ENCODE data around the gene PGBD5. TPM values are rescaled to one million over a fixed set of nuclear protein-coding genes. Genes with fewer than 3 reads are reported as not detected.

PGBD5 gene
- total and polyA plus RNA-seq, 9 of the 15 experiments (the other 6 are each of a cell fraction or from before 2014, with no cell fraction given): under 0.01 to 0.40 (median 0.10) TPM; not detected in 3

DNA sequence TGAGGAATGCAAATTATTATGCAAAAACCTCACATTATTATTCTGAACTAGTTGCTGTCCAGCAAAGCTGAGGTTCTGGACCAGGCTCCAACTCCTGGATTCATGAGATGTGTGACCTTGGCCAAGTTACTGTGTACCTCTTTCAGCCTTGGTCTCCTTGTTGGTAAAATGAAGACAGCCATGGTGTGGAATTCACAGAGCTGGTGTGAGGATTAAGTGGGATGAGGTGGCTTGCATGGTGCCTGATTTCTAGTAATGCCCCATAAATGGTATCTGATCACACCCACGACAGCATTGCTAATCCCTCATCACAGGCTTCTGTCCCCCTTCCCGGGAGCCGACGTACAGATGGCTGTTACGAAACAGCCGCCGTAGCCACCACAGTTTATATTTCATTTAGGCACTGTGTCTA, 59.6 kb downstream of the PGBD5 start:
- no TSS peak for BruUV-seq (replicated peaks)
- H3K4me3 ChIP-seq: no peak overlapping the region
- H2AFZ ChIP-seq (ENCODE audit: low read depth, low read length): no peak overlapping the region
- H4K20me1 ChIP-seq (replicated peaks; ENCODE audit: control insufficient read depth, insufficient read depth, low read length): no peaks in the 10 kb centered on the region
- H3K27ac ChIP-seq (ENCODE audit: extremely low read depth, low read depth, low read length): no peak overlapping the region
- H3K9me3 ChIP-seq (replicated peaks; ENCODE audit: control insufficient read depth, insufficient read depth, low read depth, low read length): no peaks in the 10 kb centered on the region; the same call in 1 of the 2 replicates
- no peak overlapping the region for H3K9ac ChIP-seq (ENCODE audit: insufficient read depth in 1 of 2, low read depth in 2 of 2, low read length in 2 of 2)
- ChIA-PET POLR2A (no interaction called here), CTCF (ENCODE audit: low intra/inter-chr PET ratio) (no interaction called here)
- H3K27me3 ChIP-seq (ENCODE audit: control insufficient read depth in 2 of 2, insufficient read depth in 2 of 2, low read length in 2 of 2): peaks cover 31 to 75% of the 10 kb centered on the region in 2 experiments
- no peaks in the 10 kb centered on the region for H3K36me3 ChIP-seq (ENCODE audit: control insufficient read depth, insufficient read depth, low read length)
- H3K9me1 ChIP-seq (ENCODE audit: control insufficient read depth, insufficient read depth, low read length): no peaks in the 10 kb centered on the region
- ATAC-seq (no peak), FAIRE-seq (no peak), DNase-seq (ENCODE audit: extremely low read depth in 1 of 4, low spot score in 3 of 4) (no peak)
- no peak overlapping the region for H3K4me2 ChIP-seq (ENCODE audit: insufficient read depth, low read length)
- intact Hi-C loops (cut with micrococcal nuclease): no loop called here
- H3K4me1 ChIP-seq (replicated peaks in 1 of 2; ENCODE audit: control insufficient read depth in 2 of 2, insufficient read depth in 2 of 2, low read length in 2 of 2): no peaks in the 10 kb centered on the region
- no peak for TF ChIP-seq GTF2F1 (IDR thresholded peaks at IDR 0.05; ENCODE audit: low read depth, low read length)
- TF ChIP-seq, protein P1, sequence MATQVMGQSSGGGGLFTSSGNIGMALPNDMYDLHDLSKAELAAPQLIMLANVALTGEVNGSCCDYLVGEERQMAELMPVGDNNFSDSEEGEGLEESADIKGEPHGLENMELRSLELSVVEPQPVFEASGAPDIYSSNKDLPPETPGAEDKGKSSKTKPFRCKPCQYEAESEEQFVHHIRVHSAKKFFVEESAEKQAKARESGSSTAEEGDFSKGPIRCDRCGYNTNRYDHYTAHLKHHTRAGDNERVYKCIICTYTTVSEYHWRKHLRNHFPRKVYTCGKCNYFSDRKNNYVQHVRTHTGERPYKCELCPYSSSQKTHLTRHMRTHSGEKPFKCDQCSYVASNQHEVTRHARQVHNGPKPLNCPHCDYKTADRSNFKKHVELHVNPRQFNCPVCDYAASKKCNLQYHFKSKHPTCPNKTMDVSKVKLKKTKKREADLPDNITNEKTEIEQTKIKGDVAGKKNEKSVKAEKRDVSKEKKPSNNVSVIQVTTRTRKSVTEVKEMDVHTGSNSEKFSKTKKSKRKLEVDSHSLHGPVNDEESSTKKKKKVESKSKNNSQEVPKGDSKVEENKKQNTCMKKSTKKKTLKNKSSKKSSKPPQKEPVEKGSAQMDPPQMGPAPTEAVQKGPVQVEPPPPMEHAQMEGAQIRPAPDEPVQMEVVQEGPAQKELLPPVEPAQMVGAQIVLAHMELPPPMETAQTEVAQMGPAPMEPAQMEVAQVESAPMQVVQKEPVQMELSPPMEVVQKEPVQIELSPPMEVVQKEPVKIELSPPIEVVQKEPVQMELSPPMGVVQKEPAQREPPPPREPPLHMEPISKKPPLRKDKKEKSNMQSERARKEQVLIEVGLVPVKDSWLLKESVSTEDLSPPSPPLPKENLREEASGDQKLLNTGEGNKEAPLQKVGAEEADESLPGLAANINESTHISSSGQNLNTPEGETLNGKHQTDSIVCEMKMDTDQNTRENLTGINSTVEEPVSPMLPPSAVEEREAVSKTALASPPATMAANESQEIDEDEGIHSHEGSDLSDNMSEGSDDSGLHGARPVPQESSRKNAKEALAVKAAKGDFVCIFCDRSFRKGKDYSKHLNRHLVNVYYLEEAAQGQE (IDR thresholded peaks at IDR 0.05; ENCODE audit: borderline replicate concordance): 0 out of 2 replicates have a peak, but pooled peaks have one; percentile 18
- TF ChIP-seq, protein P1 (CRISPR knock-in tag; IDR thresholded peaks at IDR 0.05; ENCODE audit: low read depth): no peak
- WGBS (ENCODE audit: insufficient coverage, low coverage, missing lambda C conversion rate): 1% methylated on average over 7 of the region's 7 CpGs
- in situ Hi-C loops (cut with MboI): no loop called here
- no peaks in the 10 kb centered on the region for H3K79me2 ChIP-seq (ENCODE audit: control insufficient read depth, insufficient read depth, low read length)

Measured in K562 (cell line).